NCI-H2107 (cell line): ENCODE data around the gene NPAT.
"Not testable (repeated sequence)": the region's sequence is repeated elsewhere in the genome, so short reads cannot be mapped to it uniquely, and the experiment has no call there.

Source experiments
- DNase-seq: peaks from one replicate; lab custom pipeline; 2025; lab: John Stamatoyannopoulos, UW

Gene NPAT

DNA sequence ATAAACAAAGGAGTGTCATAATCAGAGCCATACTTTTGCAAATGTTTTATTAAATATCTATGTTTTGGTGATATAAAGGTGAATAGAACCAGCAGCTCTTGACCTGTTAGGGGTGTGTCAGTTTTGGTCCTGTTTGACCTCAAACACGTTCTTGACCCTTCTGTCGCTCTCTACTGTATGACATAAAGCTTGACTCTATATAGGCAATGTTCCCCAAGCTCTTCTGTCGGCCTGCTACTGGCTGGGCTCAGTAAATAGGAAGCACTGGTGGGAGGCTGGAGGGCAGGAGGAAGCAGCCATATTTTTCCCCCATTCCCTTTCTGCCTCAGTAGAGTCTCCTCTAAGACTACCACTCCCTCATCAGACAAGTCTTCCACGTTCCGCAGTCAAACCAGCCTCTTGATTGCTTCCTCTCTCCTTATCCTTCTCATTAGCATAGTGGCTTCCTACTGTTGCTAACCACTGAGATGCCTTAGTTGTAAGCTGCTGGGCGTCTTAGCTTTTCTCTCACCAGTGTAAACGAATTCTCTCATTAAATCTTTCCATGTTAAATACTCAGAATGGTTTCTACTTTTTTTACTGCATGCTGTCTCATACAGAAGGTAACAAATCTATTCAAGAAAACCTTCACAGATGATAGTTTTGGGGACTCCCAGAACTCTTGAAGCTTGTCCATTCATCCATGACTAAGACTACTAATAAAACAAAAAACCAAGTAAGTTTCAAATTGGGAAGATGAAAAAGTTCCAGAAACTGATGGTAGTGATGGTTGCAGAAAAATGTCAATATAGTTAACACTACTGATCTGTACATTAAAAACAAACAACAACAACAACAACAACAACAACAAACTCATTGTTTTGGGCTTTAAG is 3.3 kb downstream of the NPAT start:
- no peak for DNase-seq

DNA sequence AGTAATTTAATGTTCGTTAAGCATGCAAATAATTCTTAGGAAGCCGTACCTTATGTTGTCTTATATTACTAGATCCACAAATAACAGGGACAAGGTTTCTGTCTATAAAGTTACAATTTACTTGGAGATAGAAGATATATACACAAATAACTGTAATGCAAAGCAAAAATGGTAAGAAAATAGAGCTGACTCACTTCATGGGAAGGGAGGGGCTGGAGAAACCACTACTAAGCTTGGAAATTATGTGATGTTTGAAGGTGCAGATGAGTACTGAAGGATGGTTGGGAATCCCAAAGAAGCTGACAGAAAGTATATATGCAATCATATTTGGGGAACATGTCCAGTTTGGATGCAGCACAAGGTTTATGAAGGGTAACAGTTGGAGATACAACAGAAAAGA is 4.0 kb downstream of the NPAT start:
- DNase-seq = no peak

DNA sequence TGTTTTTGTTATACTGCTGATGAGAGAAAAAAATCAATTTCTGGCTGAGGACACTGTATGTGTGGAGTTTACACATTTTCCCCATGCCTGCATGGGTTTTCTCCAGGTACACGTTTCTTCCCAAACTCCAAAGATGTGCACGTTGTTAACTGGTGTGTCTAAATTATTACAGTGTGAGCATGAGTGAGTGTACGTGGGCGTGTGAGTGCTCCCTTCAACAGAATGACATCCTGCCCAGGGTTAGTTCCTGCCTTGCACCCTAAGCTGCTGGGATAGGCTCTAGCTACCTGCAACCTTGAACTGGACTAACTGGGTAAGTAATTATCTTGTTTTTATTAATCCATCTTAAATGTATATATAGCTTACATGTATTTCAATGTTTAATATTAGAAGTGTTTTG is 5.5 kb downstream of the NPAT start:
- DNase-seq = no peak

DNA sequence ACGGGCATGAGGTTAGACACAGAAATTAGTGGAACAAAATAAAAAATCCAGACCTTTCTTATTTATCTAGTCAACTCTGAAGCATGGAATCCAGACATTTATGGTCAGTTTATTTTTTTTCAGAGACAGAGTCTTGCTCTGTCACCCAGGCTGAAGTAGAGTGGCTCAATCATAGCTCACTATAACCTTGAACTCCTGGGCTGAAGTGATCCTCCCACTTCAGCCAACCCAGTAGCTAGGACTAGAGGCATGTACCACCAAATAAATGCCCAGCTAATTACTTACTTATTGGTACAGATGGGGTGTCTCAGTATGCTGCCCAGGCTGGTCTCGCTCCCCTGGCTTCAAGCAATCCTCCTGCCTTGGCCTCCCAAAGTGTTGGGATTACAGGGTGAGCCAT is 8.7 kb downstream of the NPAT start:
- DNase-seq = no peak

DNA sequence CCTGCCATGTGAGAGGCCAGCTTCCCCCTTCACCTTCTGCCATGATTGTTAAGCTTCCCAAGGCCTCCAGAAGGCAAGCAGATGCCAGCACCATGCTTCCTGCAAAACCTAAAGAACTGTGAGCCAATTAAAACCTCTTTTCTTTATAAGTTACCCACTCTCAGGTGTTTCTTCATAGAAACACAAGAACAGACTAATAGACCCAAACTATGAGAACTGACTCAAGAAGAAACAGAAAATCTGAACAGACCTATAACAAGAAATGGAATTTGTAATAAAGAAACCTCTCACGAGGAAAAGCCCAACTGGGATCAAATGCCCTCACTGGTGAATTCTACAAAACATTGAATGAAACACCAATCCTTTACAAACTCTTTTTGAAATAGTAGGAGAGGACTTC is 12.0 kb downstream of the NPAT start:
- DNase-seq = no peak

DNA sequence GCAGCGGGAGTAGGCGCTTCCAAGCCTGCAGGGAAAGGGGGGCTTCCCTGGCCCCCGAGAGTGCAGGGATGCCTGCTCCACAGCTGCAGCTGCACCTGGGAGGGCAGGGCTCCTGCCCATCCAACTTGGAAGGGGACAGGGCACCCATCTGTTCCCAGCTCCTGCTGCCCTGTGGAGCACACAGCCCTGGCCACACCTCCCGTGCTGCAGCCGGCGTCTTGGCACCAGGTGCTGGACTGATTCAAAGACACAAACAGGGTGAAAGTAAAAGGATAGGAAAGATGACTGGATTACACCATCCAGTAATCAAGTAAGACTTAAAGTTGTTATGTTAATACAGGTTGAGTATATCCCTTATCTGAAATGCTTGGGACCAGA is 14.8 kb downstream of the NPAT start:
- no peak for DNase-seq

DNA sequence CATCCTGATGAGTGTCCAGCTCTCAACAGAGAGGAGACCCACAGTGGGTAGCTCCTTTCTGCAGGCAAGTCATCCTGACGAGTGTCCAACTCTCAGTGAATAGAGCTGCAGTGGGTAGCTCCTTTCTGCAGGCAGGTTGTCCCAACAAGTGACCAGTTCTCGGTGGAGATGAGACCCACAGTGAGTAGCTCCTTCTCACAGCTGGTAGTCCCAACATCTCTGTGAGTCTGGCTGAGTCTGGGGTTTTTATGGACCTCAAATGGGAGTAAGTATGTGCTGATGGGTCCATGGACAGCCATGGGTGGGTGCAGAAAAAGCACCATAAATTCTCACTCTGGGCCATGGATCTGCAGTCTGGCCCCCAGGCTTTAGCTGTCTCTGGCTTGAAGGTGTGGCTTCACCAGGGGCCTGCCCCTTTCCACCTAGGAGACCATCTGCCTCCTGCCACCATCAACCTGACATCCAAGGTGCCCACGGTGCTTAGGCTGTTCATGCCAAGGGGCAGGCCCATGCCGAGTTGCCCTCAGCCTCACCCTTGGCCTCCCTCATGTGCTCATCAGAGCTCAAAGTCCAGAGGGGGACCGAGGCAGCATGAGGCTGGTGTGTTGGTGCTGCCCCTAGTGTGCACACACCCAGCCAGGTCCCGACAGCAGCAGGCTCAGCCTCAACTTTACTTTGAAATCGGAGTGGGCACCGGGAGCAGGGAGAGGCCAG is 15.3 kb downstream of the NPAT start:
- no peak for DNase-seq

DNA sequence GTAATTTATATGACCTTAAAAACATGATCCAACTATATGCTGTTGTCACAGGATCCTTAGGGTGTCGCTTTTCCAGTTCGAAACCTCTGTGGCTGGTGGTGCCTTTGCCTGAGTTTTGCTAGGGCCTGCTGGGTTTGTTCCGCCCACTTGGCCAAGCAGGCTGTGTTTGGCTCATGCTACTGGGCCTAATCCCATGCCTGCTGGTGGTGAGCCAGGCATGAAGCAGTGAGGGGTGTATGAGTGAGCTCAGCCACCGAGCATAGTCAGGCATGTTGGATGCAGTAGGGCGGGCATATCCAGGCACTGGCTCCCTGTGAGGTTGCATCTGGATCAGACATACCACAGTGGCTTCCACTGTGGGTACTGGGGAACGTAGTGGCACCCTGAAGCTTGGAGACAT is 16.3 kb downstream of the NPAT start:
- DNase-seq = no peak

DNA sequence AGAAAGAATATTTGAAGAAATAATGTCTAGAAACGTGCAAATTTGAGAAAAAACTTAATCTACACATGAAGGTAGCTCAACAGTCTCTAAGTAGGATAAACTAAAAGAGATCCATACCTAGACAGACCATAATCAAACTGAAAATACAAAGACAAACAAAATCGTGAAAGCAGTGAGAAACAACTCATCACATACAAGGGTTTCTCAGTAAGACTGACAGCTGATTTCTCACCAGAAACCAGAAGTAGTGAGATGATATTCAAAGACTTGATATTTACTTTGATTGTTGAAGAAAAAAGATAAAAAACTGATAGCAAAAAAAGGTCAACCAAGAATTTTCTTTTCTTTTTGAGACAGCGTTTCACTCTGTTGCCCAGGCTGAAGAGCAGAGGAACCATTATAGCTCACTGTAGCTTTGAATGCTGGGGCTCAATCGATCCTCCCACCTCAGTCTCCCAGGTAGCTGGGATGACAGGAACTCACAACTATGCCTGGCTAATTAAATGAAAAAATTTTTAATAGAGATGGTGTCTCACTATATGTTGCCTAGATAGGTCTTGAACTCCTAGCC is 17.4 kb downstream of the NPAT start:
- DNase-seq = no peak

DNA sequence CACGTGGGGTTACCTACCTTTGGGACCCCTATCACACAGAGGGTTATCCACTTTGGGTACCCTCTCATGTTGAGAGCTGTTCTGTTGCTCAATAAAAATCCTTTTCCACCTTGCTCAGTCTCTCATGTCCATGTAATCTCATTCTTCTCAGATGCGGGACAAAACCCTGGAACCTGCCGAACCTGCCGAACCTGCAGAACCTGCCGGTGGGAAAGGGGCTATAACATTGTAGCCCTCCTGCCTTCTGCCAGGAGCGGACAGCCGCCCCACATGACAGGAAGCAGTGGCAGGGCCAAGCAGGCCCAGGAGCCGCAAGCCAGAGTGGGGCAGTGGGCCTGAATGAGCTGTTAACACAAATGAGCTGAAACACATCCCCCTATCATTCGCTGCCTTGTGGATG is 18.1 kb downstream of the NPAT start:
- no peak for DNase-seq

DNA sequence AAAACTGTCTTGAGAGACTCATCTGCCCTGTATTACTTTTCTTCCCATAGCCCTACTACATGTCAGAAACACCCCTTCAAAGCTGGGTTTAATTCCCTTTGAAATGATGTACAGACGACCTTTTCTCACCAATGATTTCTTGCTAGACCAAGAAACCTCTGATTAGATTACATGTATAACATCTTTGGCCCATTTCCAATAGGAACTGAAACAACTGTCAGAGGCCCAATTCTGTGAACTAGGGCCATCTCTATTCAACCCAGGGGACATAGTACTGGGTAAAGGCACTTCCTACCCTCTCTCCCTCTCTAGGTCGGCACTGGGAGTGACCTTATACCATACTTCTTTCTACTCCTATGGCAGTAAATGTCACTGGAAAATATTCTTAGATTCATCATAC is 19.4 kb downstream of the NPAT start:
- DNase-seq = no peak

DNA sequence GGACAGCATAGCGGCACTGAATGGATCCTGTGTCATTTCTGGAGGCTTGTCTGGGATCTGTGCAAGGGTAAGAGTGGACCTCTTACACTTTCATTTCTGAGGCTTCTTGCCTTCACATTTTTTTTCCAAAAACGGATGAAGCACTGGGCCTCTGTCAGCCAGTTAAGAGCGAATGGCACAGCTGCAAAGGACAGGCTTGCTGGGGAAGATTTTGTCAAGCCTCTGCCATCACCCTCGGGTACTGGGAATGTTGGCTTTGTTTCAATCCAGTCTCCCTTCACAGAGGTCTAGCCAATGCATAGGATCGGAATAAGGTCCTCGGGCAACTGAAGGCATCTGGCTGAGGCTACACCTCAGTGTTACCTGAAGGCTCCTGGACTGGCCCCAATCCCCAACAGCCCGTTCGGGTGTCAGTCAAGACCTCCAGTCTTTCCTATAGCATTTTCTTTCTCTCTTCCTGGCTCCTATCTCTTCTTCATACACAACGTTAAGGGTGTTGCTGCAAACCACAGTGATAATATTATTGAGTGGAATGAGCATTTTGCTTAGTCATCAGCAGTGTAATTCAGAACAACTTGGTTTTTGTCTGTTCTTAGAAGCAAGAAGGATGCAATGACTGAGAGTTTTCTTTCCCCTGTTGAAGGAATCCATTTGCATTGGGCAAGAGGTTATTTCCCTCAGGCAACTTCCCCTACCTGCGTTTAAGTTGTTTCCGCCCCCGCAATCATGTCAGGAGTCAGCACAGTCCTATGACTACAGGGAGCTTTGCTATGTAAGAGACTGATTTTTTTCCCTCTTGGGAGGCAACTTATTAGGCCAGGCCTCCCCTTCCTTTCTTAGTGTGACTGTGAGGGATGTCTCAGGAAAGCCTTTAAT is 22.8 kb downstream of the NPAT start:
- DNase-seq = no peak

DNA sequence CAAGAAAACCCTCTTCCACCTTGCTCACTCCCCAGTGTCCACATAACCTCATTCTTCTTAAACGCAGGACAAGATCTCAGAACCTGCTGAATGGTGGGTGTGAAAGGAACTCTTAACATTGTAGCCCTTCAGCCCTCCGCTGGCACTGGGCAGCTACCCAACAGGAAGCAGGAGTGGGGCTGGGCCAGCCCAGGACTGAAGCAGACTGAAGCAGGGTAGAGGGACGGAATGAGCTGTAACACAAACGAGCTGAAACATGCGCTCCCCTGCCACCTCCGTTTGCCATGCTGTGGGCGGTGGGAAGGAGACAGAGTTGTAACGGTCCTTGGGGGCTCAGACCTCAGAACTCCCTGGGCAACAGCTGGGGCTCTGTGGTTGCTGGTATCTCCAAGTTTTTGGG is 23.6 kb downstream of the NPAT start:
- no peak for DNase-seq

DNA sequence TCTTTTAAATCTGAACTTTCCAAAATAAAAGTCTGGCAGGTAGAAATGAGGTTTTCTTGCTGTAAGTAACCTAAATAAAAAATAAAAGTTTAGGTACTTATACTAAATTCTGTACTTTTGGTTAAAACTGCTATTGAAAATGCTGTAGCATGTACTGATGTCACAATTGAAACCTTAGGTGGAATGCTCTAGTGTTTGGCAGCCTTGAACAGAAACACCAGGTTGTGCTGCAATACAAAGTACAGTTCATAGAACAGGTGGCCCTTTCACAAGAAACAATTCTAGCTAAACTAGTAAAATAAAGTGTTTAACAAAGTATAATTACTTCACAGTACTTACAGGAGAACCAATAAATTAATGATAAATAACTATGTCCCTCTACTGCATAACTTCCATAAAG is 25.1 kb downstream of the NPAT start:
- no peak for DNase-seq

DNA sequence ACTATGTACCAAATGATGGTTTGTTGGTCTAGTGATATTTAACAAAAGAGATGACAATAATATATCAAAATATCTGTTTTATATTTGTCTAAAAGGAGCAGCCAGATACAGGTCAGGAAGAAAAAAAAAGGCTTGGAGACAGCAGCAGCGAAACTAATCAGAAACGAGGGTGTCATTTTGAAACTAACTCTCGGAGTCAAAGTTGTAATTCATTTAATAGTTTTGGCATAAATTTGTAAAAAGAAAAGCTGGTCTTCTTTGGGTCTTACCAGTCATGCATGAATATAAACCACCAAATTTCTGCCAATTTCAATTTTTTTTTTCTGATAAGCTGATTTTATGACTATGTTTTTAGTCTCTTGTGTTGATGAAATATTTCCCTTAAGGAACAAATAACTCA is 25.5 kb downstream of the NPAT start:
- no peak for DNase-seq

DNA sequence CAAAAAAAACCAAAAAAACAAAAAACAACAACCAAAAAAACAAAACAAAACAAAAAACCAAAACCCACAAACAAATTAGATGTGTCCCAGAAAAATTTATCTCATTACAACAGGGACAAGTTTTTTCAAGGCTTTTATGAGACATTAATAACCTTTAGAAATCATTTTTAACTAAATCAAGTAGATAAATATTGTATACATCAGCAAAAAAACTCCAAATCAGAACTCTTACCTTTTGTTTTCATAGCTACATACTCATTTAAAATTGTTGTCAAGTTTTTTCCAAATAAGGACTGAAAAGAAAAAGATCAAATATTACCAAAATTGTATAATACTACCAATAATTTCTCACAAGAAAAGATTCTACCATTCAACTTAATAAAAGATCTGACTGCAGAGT is 28.7 kb downstream of the NPAT start:
- DNase-seq = no peak

DNA sequence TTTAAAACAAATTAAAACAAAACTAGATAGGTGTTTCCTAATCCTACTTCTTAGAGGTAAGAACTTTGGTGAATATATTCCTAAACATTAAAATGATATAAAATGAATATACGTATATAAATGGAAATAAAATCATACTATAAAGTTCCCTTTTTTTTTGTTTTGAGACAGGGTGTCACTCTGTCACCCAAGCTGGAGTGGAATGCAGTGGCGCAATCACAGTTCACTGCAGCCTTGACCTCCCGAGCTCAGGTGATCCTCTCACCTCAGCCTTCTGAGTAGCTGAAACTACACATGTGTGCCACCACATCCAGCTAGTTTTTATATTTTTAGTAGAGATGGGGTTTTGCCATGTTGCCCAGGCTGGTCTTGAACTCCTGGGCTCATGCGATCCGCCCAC is 44.9 kb downstream of the NPAT start:
- DNase-seq = no peak

DNA sequence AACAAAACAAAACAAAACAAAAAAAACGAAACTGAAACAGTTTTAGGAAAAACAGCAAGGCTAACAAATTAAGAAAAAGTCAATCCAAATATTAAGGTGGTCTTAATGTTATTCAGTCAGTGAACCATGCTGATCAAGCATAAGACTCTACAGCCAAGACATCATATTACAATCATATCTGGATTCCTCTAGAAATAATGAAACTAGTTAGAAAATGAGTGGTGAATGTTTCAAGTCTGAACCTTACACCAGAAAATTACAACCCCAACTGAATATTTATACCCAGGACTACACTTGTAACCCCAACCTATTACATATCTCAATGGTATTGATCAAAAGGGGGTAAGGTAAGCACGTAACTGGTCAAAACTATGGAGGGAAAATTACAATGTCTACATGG is 52.3 kb downstream of the NPAT start:
- DNase-seq = no peak

DNA sequence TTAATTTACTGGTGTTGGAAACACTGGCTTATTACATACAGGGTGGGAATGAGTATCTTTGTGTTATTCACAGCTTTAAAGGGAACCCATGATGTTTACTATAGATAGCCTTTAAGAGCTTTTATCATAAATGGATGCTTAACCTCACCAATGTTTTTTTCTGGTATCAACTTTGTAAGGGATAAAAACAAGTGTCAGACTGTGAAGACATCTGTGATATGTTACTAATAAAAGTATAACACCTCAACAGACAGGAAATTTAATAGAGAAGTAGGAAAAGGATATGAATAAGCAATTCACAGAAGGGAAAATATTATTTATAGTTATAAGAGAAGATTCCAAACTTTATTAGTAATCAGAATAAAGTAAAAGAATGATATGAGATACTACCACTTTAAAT is 54.8 kb downstream of the NPAT start:
- DNase-seq = no peak

DNA sequence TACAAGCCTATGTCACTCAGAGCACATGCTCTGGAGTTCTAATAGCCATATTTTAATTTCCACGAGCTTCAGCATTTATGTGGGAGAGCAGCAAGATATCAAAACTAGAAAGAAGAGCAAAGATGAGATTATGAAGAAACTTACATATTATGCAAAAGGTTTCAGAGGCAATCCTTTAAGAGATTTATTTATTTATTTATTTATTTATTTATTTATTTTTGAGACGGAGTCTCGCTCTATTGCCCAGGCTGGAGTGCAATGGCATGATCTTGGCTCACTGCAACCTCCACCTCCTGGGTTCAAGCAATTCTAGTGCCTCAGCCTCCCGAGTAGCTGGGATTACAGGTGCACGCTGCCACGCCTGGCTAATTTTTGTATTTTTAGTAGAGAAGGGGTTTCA is 59.6 kb downstream of the NPAT start:
- not testable (repeated sequence) for DNase-seq

DNA sequence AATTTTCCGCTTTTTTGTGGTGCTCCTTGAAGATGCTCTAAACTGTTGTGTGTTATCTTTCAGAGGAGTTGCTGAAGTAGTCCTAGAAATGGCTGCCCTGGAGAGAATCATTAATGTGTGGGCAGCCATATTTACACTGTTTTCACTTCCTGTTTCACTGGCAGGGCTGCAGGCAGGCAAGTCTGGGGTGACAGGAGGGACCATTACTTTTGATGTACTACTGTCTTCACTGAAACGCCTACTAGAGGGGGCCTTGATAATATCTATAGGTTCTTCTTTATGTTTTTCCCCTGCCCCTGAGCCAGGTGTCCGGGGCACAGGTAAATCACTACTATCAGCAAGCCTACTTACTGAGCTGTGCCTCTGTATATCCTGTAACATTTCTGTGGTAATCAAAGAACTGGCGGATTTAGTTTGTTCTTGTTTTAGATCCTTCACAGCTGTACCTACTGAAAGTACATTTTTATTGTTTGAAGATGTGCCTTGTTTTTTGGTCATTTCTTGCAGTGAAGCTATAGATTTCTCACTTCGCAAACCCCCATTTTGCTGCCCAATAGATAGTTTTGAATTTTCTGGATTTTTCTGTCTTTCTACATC is 61.4 kb downstream of the NPAT start:
- no peak for DNase-seq

DNA sequence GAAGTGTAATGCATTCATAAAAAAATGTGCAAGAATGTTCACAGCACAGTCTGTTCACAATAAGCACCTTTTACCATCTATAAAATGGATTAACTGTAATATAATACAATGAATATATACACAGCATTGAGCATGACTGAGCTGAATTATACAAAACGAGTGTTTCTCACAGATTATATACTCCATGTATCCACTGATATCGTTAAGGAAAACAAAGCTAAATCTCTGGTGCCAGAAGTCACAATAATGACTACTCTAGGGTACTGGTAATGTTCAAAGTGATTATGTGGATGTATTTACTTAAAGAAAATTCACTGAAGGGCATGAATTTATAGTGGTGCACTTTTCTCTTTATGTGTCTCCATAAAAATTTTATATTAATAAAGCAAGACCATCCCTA is 67.8 kb downstream of the NPAT start:
- no peak for DNase-seq
